ENCODE measurements around the gene LONRF2.

DNA sequence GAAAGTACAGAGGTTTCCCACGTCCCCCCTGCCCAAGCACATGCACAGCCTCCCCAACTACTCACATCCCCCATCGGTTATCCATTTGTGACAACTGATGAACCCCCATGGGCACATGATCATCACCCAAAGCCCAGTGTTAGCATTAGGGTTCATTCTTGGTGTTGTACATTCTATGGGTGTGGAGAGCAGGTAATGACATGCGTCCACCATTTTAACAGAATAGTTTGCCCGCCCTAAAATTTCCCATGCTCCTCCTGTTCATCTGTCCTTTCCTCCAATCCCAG lies 74.3 kb downstream of the LONRF2 start:
- TF ChIP-seq, protein P1, sequence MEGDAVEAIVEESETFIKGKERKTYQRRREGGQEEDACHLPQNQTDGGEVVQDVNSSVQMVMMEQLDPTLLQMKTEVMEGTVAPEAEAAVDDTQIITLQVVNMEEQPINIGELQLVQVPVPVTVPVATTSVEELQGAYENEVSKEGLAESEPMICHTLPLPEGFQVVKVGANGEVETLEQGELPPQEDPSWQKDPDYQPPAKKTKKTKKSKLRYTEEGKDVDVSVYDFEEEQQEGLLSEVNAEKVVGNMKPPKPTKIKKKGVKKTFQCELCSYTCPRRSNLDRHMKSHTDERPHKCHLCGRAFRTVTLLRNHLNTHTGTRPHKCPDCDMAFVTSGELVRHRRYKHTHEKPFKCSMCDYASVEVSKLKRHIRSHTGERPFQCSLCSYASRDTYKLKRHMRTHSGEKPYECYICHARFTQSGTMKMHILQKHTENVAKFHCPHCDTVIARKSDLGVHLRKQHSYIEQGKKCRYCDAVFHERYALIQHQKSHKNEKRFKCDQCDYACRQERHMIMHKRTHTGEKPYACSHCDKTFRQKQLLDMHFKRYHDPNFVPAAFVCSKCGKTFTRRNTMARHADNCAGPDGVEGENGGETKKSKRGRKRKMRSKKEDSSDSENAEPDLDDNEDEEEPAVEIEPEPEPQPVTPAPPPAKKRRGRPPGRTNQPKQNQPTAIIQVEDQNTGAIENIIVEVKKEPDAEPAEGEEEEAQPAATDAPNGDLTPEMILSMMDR (IDR thresholded peaks at IDR 0.05; ENCODE audit: low read depth, low read length, poor library complexity, severe bottlenecking) = no peak
- no peak for TF ChIP-seq EZH2phosphoT487 (IDR thresholded peaks at IDR 0.05; ENCODE audit: borderline replicate concordance, low read length)

Data from DOHH2 (cell line).